ENCODE data around the gene DCC.

Gene DCC

DNA sequence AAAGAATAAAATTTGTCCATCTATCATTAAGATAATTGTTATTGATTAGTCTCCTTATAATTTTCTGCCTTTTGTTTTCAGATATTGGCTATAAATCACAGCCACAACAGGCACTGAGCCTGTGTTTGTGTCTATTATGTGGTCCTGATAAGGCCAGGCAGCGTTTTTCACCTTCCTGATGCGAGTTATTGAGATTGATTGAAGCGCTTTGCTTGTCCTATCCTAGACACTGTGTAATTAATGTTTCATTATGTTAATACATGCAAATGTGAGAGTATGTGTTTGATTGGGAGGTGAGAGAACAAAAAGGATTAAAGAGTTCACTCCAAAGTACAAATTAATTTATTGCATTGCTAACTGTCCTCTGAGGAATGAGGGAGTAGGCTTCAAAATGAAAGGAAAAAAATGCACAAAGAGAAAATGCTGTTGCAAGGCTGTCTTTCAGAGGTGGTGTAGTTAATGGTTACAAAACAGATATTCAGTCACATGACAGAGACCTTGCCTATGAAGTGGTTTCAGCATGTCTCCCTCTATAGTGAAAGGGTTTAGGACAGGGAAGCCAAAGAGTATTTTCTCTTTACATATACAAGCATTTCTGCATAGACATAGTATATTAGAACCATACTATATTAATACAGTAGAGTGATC lies 391.1 kb downstream of the DCC start:
- H3K4me3 ChIP-seq (ENCODE audit: low read depth, low read length) = no peak overlapping the region
- TF ChIP-seq, protein P1, sequence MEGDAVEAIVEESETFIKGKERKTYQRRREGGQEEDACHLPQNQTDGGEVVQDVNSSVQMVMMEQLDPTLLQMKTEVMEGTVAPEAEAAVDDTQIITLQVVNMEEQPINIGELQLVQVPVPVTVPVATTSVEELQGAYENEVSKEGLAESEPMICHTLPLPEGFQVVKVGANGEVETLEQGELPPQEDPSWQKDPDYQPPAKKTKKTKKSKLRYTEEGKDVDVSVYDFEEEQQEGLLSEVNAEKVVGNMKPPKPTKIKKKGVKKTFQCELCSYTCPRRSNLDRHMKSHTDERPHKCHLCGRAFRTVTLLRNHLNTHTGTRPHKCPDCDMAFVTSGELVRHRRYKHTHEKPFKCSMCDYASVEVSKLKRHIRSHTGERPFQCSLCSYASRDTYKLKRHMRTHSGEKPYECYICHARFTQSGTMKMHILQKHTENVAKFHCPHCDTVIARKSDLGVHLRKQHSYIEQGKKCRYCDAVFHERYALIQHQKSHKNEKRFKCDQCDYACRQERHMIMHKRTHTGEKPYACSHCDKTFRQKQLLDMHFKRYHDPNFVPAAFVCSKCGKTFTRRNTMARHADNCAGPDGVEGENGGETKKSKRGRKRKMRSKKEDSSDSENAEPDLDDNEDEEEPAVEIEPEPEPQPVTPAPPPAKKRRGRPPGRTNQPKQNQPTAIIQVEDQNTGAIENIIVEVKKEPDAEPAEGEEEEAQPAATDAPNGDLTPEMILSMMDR (conservative IDR thresholded peaks at IDR 0.05; ENCODE audit: low read depth, low read length) = no peak
- no peak for DNase-seq (ENCODE audit: low read depth)

DNA sequence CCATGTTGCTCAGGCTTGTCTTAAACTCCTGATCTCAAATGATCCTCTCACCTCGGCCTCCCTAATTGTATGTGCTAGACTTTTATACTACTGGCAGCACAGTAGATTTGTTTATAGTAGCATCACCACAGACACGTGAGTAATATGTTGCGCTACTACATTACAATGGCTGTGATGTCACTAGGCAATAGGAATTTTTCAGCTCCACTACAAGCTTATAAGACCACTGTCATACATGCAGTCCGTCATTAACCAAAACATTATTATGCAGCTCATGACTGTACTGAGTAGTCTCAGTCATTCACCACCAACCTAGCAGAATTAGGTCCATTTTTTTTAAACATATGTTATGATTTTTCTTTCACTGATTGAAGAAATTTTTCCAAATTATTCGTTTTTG lies 398.9 kb downstream of the DCC start:
- no peak for DNase-seq (ENCODE audit: low read depth)
- H3K4me3 ChIP-seq (ENCODE audit: low read depth, low read length) = no peak overlapping the region
- TF ChIP-seq, protein P1 (conservative IDR thresholded peaks at IDR 0.05; ENCODE audit: low read depth, low read length) = no peak

DNA sequence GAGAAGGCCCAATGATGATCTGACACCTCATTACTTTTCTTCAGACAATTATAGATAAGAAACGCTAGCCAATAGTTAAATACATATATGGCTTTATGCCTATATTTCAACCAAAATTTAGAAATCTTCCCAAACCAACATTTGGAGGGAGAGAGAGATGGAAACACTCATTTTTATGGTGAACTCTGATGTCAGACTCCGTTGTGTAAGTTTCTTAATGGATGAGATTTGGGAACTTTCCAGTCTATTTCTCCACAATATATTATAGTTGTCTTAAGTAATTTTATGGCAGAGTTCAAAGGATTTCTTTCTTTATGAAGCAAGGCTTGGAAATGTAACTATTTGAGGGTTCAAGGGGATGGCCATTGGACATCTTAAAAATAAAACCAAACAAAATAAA lies 407.0 kb downstream of the DCC start:
- TF ChIP-seq, protein P1 (conservative IDR thresholded peaks at IDR 0.05; ENCODE audit: low read depth, low read length) = no peak
- no peak overlapping the region for H3K4me3 ChIP-seq (ENCODE audit: low read depth, low read length)
- DNase-seq (ENCODE audit: low read depth) = no peak

DNA sequence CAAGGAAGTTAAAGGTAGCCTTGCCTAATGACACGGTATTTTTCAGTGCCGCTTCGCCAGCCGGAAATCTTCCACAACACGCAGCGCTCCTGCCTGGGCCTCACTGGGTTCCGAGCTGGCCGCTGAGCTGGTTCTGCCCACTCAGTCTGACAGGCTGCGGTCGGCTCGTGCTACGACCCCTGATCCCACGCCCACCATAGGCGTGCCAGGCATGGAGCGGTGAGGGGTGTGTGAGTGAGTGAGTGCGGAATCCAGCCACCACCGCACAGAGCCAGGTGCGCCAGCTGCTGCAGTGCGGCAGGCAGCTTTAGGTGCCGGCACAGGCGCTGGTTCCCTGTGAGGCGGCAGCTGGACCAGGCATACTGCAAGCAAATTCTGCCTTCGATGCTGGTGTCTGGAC lies 407.9 kb downstream of the DCC start:
- H3K4me3 ChIP-seq (ENCODE audit: low read depth, low read length) = no peak overlapping the region
- no peak for DNase-seq (ENCODE audit: low read depth)
- TF ChIP-seq, protein P1 (conservative IDR thresholded peaks at IDR 0.05; ENCODE audit: low read depth, low read length) = no peak

DNA sequence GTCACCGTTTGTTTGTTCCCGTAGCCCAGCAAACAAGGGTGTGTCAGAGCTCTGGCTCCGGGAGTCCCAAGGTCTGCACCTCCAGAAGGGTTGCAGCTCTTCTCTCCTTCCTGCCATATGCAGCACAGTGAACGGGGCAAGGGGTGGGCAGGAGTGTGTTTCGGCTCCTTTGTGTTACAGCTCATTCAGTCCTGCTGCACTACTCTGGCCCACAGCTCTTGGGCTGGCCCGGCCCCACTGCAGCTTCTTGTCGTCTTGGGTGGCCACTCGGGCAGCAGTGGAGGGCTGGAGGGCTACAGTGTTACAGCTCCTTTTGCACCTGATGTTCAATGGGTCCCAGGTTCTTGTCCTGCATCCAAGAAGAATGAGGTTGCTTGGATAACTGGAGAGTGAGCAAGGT lies 408.3 kb downstream of the DCC start:
- H3K4me3 ChIP-seq (ENCODE audit: low read depth, low read length) = no peak overlapping the region
- TF ChIP-seq, protein P1 (conservative IDR thresholded peaks at IDR 0.05; ENCODE audit: low read depth, low read length) = no peak
- no peak for DNase-seq (ENCODE audit: low read depth)

DNA sequence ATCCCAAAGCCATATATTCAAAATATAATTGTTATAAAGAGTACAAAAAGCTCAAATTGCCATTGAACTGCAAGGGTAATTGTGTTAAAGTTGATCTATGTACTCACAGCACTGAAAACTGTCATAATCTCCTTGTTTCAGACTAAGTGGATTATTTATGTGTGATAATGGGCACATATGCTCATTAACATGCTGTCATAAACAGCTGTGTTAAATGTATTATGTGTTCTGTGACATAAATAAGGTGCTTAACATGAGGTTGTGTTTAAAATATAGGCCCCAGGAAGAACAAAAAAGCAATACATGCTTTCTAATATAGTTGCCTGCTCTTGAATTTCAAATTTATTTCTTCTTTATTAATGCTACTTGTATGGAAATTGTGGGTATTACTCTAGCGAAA lies 409.5 kb downstream of the DCC start:
- TF ChIP-seq, protein P1 (conservative IDR thresholded peaks at IDR 0.05; ENCODE audit: low read depth, low read length) = no peak
- H3K4me3 ChIP-seq (ENCODE audit: low read depth, low read length) = no peak overlapping the region
- DNase-seq (ENCODE audit: low read depth) = no peak

DNA sequence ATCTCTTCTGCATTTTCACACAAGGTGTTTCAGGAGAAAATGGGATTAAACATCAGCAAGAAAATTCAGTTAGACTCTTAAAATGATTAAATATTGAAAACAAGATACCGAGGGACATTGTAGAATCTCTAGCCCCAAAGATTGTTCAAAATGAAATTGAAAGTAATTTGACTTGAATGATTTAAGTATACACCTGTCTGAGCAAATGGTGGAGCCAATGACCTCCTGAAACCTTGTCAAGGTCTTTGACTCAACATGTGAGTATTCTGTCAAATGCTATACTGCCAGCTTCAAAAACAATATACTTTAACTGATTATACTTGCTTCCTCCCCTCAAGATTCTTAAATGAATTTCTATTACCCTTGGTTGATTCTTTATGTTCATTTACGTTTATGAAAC lies 411.0 kb downstream of the DCC start:
- no peak overlapping the region for H3K4me3 ChIP-seq (ENCODE audit: low read depth, low read length)
- TF ChIP-seq, protein P1 (conservative IDR thresholded peaks at IDR 0.05; ENCODE audit: low read depth, low read length) = no peak
- no peak for DNase-seq (ENCODE audit: low read depth)

All from choroid plexus epithelial cell (primary cell).